ENCODE results near the gene TMEM158.

Gene TMEM158

GRCh38 chr3:45246241-45246640, 20.2 kb upstream of the TMEM158 start:
- Histone ChIP-seq H4K8ac (ENCODE audit: low read depth, low read length) (no peak overlapping the region), H3K9me3 (ENCODE audit: insufficient read depth, low read depth, low read length) (no peaks in the 10 kb centered on the region), H3K36me3 (ENCODE audit: control insufficient read depth in 1 of 2, insufficient read depth in 2 of 2, low read length in 2 of 2) (no peaks in the 10 kb centered on the region), H3K4me3 (ENCODE audit: low read depth, low read length) (no peak overlapping the region), H4K12ac (ENCODE audit: low read depth, low read length) (no peak overlapping the region), H2BK5ac (ENCODE audit: low read depth, low read length, poor library complexity) (no peak overlapping the region), H3K79me2 (ENCODE audit: control insufficient read depth, insufficient read depth, low read length, poor library complexity) (no peaks in the 10 kb centered on the region), H3K4me2 (ENCODE audit: low read length) (no peak overlapping the region), H2AFZ (ENCODE audit: insufficient read depth, low read length, poor library complexity) (no peak overlapping the region), H3K23ac (ENCODE audit: low read length) (no peak overlapping the region), H3K18ac (ENCODE audit: low read length) (no peak overlapping the region), H2AK5ac (ENCODE audit: low read length) (no peak overlapping the region), H3K14ac (ENCODE audit: low read length) (no peak overlapping the region), H3K27ac (ENCODE audit: low read depth, low read length) (no peak overlapping the region), H4K91ac (ENCODE audit: low read depth, low read length) (no peak overlapping the region), H2BK120ac (ENCODE audit: insufficient read depth, low read length, poor library complexity) (no peak overlapping the region), H3K27me3 (ENCODE audit: insufficient read depth, low read length) (no peaks in the 10 kb centered on the region), H3K9ac (ENCODE audit: low read length) (no peak overlapping the region), H3K4ac (ENCODE audit: low read depth, low read length) (no peak overlapping the region), H3K4me1 (ENCODE audit: control insufficient read depth in 1 of 2, insufficient read depth in 2 of 2, low read length in 2 of 2) (no peaks in the 10 kb centered on the region), H3K79me1 (ENCODE audit: low read length) (no peaks in the 10 kb centered on the region), H2BK12ac (ENCODE audit: low read length) (no peak overlapping the region)
- DNase-seq: no peak
- WGBS (ENCODE audit: extremely low coverage, insufficient coverage, insufficient read length): no CpG with 5 or more reads among the region's 3 CpGs

- no peak overlapping the region for H3K27ac ChIP-seq (ENCODE audit: low read depth, low read length)
- H3K14ac ChIP-seq (ENCODE audit: low read length): no peak overlapping the region
- no peak overlapping the region for H3K4ac ChIP-seq (ENCODE audit: low read depth, low read length)
- H3K9ac ChIP-seq (ENCODE audit: low read length): no peak overlapping the region
- no peak overlapping the region for H2BK12ac ChIP-seq (ENCODE audit: low read length)
- no peak overlapping the region for H3K18ac ChIP-seq (ENCODE audit: low read length)
- no peaks in the 10 kb centered on the region for H3K79me2 ChIP-seq (ENCODE audit: control insufficient read depth, insufficient read depth, low read length, poor library complexity)
- peaks cover 2% of the 10 kb centered on the region for H3K9me3 ChIP-seq (ENCODE audit: insufficient read depth, low read depth, low read length)
- no peak overlapping the region for H2BK5ac ChIP-seq (ENCODE audit: low read depth, low read length, poor library complexity)
- H3K4me3 ChIP-seq (ENCODE audit: low read depth, low read length): no peak overlapping the region
- H4K12ac ChIP-seq (ENCODE audit: low read depth, low read length): no peak overlapping the region
- no peaks in the 10 kb centered on the region for H3K79me1 ChIP-seq (ENCODE audit: low read length)
- no peaks in the 10 kb centered on the region for H3K36me3 ChIP-seq (ENCODE audit: control insufficient read depth in 1 of 2, insufficient read depth in 2 of 2, low read length in 2 of 2)
- no peak for DNase-seq
- no CpG with 5 or more reads among the region's 6 CpGs for WGBS (ENCODE audit: extremely low coverage, insufficient coverage, insufficient read length)
- no peak overlapping the region for H4K8ac ChIP-seq (ENCODE audit: low read depth, low read length)
- no peaks in the 10 kb centered on the region for H3K27me3 ChIP-seq (ENCODE audit: insufficient read depth, low read length)
- H3K4me1 ChIP-seq (ENCODE audit: control insufficient read depth in 1 of 2, insufficient read depth in 2 of 2, low read length in 2 of 2): no peaks in the 10 kb centered on the region
- no peak overlapping the region for H2BK120ac ChIP-seq (ENCODE audit: insufficient read depth, low read length, poor library complexity)
- H2AK5ac ChIP-seq (ENCODE audit: low read length): no peak overlapping the region
- H4K91ac ChIP-seq (ENCODE audit: low read depth, low read length): no peak overlapping the region
- no peak overlapping the region for H3K23ac ChIP-seq (ENCODE audit: low read length)
- H2AFZ ChIP-seq (ENCODE audit: insufficient read depth, low read length, poor library complexity): no peak overlapping the region
- H3K4me2 ChIP-seq (ENCODE audit: low read length): no peak overlapping the region
These were observed 18.3 kb upstream of the TMEM158 start for GRCh38 chr3:45244356-45244755.

GRCh38 chr3:45241206-45241605, 15.1 kb upstream of the TMEM158 start:
- no peak for DNase-seq
- Histone ChIP-seq H4K12ac (ENCODE audit: low read depth, low read length) (no peak overlapping the region), H3K9ac (ENCODE audit: low read length) (no peak overlapping the region), H3K14ac (ENCODE audit: low read length) (no peak overlapping the region), H2BK12ac (ENCODE audit: low read length) (no peak overlapping the region), H2BK5ac (ENCODE audit: low read depth, low read length, poor library complexity) (no peak overlapping the region), H4K91ac (ENCODE audit: low read depth, low read length) (no peak overlapping the region), H3K4me3 (ENCODE audit: low read depth, low read length) (no peak overlapping the region), H3K9me3 (ENCODE audit: insufficient read depth, low read depth, low read length) (peaks cover 5% of the 10 kb centered on the region), H3K79me1 (ENCODE audit: low read length) (no peaks in the 10 kb centered on the region), H3K79me2 (ENCODE audit: control insufficient read depth, insufficient read depth, low read length, poor library complexity) (no peaks in the 10 kb centered on the region), H3K27ac (ENCODE audit: low read depth, low read length) (no peak overlapping the region), H3K36me3 (ENCODE audit: control insufficient read depth in 1 of 2, insufficient read depth in 2 of 2, low read length in 2 of 2) (no peaks in the 10 kb centered on the region), H3K4ac (ENCODE audit: low read depth, low read length) (no peak overlapping the region), H2AK5ac (ENCODE audit: low read length) (no peak overlapping the region), H3K27me3 (ENCODE audit: insufficient read depth, low read length) (no peaks in the 10 kb centered on the region), H4K8ac (ENCODE audit: low read depth, low read length) (no peak overlapping the region), H2BK120ac (ENCODE audit: insufficient read depth, low read length, poor library complexity) (no peak overlapping the region), H3K23ac (ENCODE audit: low read length) (no peak overlapping the region), H3K18ac (ENCODE audit: low read length) (no peak overlapping the region), H3K4me2 (ENCODE audit: low read length) (no peak overlapping the region), H2AFZ (ENCODE audit: insufficient read depth, low read length, poor library complexity) (no peak overlapping the region), H3K4me1 (ENCODE audit: control insufficient read depth in 1 of 2, insufficient read depth in 2 of 2, low read length in 2 of 2) (no peaks in the 10 kb centered on the region)
- WGBS (ENCODE audit: extremely low coverage, insufficient coverage, insufficient read length): no CpG with 5 or more reads among the region's 3 CpGs

GRCh38 chr3:45240292-45240691, 14.2 kb upstream of the TMEM158 start:
- no peak overlapping the region for H3K9ac ChIP-seq (ENCODE audit: low read length)
- no peak overlapping the region for H3K27ac ChIP-seq (ENCODE audit: low read depth, low read length)
- H3K18ac ChIP-seq (ENCODE audit: low read length): no peak overlapping the region
- no peak overlapping the region for H4K12ac ChIP-seq (ENCODE audit: low read depth, low read length)
- H3K4ac ChIP-seq (ENCODE audit: low read depth, low read length): no peak overlapping the region
- peaks cover 5% of the 10 kb centered on the region for H3K9me3 ChIP-seq (ENCODE audit: insufficient read depth, low read depth, low read length)
- no peak overlapping the region for H2AK5ac ChIP-seq (ENCODE audit: low read length)
- peak overlapping the region; percentile 7 for H3K4me3 ChIP-seq (ENCODE audit: low read depth, low read length)
- H3K4me1 ChIP-seq (ENCODE audit: control insufficient read depth in 1 of 2, insufficient read depth in 2 of 2, low read length in 2 of 2): no peaks in the 10 kb centered on the region
- H2BK12ac ChIP-seq (ENCODE audit: low read length): no peak overlapping the region
- H2BK5ac ChIP-seq (ENCODE audit: low read depth, low read length, poor library complexity): no peak overlapping the region
- H3K27me3 ChIP-seq (ENCODE audit: insufficient read depth, low read length): no peaks in the 10 kb centered on the region
- DNase-seq: no peak
- H3K4me2 ChIP-seq (ENCODE audit: low read length): no peak overlapping the region
- WGBS (ENCODE audit: extremely low coverage, insufficient coverage, insufficient read length): no CpG with 5 or more reads among the region's 4 CpGs
- H4K91ac ChIP-seq (ENCODE audit: low read depth, low read length): no peak overlapping the region
- H2AFZ ChIP-seq (ENCODE audit: insufficient read depth, low read length, poor library complexity): no peak overlapping the region
- H3K79me2 ChIP-seq (ENCODE audit: control insufficient read depth, insufficient read depth, low read length, poor library complexity): no peaks in the 10 kb centered on the region
- no peaks in the 10 kb centered on the region for H3K36me3 ChIP-seq (ENCODE audit: control insufficient read depth in 1 of 2, insufficient read depth in 2 of 2, low read length in 2 of 2)
- no peak overlapping the region for H3K14ac ChIP-seq (ENCODE audit: low read length)
- no peaks in the 10 kb centered on the region for H3K79me1 ChIP-seq (ENCODE audit: low read length)
- H2BK120ac ChIP-seq (ENCODE audit: insufficient read depth, low read length, poor library complexity): no peak overlapping the region
- no peak overlapping the region for H3K23ac ChIP-seq (ENCODE audit: low read length)
- H4K8ac ChIP-seq (ENCODE audit: low read depth, low read length): no peak overlapping the region

Measured in trophoblast cell (in vitro differentiated cells and primary cell).